GM12878 (cell line): ENCODE data around the gene TOP2B.

Experiments used
- ASH2L ChIP-seq: fragments of 300-600, 200-600 bp; sonication (generic); IDR thresholded peaks from 2 replicates; pipeline ENCODE4 v1.6.1; 2017; ENCODE audit warnings: low read depth, mild to moderate bottlenecking, borderline replicate concordance
- CHD1 ChIP-seq: IDR thresholded peaks from 2 replicates; pipeline ENCODE4 v1.6.1; 2012; ENCODE audit warnings: low read depth, low read length, improper control_type of control experiment
- HCFC1 ChIP-seq: fragments of 150-350 bp; IDR thresholded peaks from 2 replicates; pipeline ENCODE4 v1.6.1; 2014; ENCODE audit warnings: low read length
- JUND ChIP-seq: IDR thresholded peaks from 2 replicates; pipeline ENCODE4 v1.6.1; 2012; ENCODE audit warnings: low read depth, mild to moderate bottlenecking, low read length, improper control_type of control experiment, moderate library complexity
- MYC ChIP-seq: IDR thresholded peaks from 2 replicates; pipeline ENCODE4 v1.6.1; 2011; ENCODE audit warnings: mild to moderate bottlenecking, low read length, moderate library complexity, inconsistent platforms; ENCODE audit not compliant: insufficient read depth, insufficient replicate concordance, insufficient read length, severe bottlenecking
- POLR2AphosphoS5 ChIP-seq: IDR thresholded peaks from 2 replicates; pipeline ENCODE4 v1.6.1; 2011; ENCODE audit warnings: mild to moderate bottlenecking, low read length, inconsistent platforms
- SIN3A ChIP-seq: IDR thresholded peaks from 2 replicates; pipeline ENCODE4 v1.6.1; 2012; ENCODE audit warnings: low read depth, low read length, improper control_type of control experiment
- TAF1 ChIP-seq: IDR thresholded peaks from 2 replicates; pipeline ENCODE4 v1.6.1; 2011; ENCODE audit warnings: mild to moderate bottlenecking, low read depth, low read length, borderline replicate concordance
- TF ChIP-seq, protein P1 (sequence below), 3 experiments: IDR thresholded peaks in 2 of 3; conservative IDR thresholded peaks in 1 of 3; 2 replicates each; pipeline ENCODE4 v1.5.1; 2011; ENCODE audit warnings: low read depth in 3 of 3, low read length in 3 of 3, mild to moderate bottlenecking in 3 of 3, control low read depth in 2 of 3, moderate library complexity in 2 of 3, inconsistent platforms in 1 of 3, mixed read lengths in 1 of 3; ENCODE audit not compliant: control insufficient read depth in 2 of 3, insufficient read depth in 1 of 3; ENCODE audit errors: extremely low read depth in 1 of 3
- TF ChIP-seq, protein P2 (sequence below): IDR thresholded peaks from 2 replicates; pipeline ENCODE4 v1.6.1; 2011; ENCODE audit warnings: mild to moderate bottlenecking, low read depth, low read length, moderate library complexity; ENCODE audit not compliant: insufficient replicate concordance

DNA sequence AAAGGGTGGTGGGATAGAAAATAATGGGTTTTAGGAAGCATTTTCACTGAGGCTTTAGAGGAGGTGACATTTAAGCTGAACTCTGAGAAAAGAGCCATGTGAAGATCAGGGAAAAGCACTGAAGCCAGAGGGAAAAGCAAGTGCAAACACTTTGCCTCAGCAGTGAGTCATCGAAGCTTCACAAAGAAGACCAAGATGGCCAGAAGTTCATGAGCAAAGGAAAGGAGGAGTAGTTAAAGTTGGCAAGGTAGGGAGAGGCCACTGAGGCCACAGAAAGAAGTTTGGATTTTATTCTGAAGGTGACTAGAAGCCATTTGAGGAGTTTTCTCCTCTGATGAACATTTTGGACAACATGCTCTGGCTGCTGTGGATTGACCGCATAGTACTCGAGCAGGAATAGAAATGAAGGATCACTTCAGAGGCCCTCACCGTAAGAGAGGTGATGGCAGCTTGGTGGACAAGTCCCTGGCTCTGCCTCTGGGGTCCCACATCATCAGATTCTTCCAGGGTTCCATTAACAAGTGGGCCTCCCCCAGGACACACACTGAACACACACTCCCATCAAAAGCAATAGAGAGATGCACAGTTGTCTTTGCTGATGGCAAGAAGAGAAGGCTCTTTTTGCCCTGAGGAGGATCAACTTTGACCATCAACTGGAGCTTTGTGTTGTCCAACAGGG lies 75.5 kb downstream of the TOP2B start:
- no peak for TF ChIP-seq MYC
- TF ChIP-seq, protein P1, sequence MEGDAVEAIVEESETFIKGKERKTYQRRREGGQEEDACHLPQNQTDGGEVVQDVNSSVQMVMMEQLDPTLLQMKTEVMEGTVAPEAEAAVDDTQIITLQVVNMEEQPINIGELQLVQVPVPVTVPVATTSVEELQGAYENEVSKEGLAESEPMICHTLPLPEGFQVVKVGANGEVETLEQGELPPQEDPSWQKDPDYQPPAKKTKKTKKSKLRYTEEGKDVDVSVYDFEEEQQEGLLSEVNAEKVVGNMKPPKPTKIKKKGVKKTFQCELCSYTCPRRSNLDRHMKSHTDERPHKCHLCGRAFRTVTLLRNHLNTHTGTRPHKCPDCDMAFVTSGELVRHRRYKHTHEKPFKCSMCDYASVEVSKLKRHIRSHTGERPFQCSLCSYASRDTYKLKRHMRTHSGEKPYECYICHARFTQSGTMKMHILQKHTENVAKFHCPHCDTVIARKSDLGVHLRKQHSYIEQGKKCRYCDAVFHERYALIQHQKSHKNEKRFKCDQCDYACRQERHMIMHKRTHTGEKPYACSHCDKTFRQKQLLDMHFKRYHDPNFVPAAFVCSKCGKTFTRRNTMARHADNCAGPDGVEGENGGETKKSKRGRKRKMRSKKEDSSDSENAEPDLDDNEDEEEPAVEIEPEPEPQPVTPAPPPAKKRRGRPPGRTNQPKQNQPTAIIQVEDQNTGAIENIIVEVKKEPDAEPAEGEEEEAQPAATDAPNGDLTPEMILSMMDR (IDR thresholded peaks at IDR 0.05 in 2 of 3, conservative IDR thresholded peaks at IDR 0.05 in 1 of 3; ENCODE audit: control insufficient read depth in 2 of 3, extremely low read depth in 1 of 3, insufficient read depth in 1 of 3, low read depth in 3 of 3, low read length in 3 of 3), result no peak
- TF ChIP-seq, protein P2, sequence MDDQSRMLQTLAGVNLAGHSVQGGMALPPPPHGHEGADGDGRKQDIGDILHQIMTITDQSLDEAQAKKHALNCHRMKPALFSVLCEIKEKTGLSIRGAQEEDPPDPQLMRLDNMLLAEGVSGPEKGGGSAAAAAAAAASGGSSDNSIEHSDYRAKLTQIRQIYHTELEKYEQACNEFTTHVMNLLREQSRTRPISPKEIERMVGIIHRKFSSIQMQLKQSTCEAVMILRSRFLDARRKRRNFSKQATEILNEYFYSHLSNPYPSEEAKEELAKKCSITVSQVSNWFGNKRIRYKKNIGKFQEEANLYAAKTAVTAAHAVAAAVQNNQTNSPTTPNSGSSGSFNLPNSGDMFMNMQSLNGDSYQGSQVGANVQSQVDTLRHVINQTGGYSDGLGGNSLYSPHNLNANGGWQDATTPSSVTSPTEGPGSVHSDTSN, result no peak
- TF ChIP-seq CHD1, result no peak
- no peak for TF ChIP-seq SIN3A
- TF ChIP-seq JUND, result no peak
- TF ChIP-seq TAF1, result no peak
- TF ChIP-seq ASH2L, result no peak
- TF ChIP-seq POLR2AphosphoS5, result no peak
- TF ChIP-seq HCFC1, result no peak
